Aorta (tissue), 5 donors: Measurements from ENCODE around the gene GBP4. TPM values are rescaled to one million over a fixed set of nuclear protein-coding genes. Genes with fewer than 3 reads are reported as not detected.

Source experiments
- ATAC-seq: fragments of 200-7000 bp; cut with Tn5 transposase; one replicate; pipeline ENCODE4 v1.9.1; 2022; ENCODE audit warnings: moderate library complexity; ENCODE audit not compliant: low FRiP score
- DNase-seq, 2 donors: peaks; one replicate each; pipeline ENCODE4 v3.0.0-alpha.2; 2020
- H3K27ac ChIP-seq, 2 donors: one replicate each; pipeline ENCODE4 v1.5.1; 2013; ENCODE audit warnings: low read length in 2 of 2, mild to moderate bottlenecking in 2 of 2, moderate library complexity in 2 of 2, control low read depth in 1 of 2, inconsistent platforms in 1 of 2, low read depth in 1 of 2
- H3K27me3 ChIP-seq, 2 donors: one replicate each; pipeline ENCODE4 v1.6.1; 2013; ENCODE audit warnings: control low read depth in 1 of 2, low read length in 1 of 2, mild to moderate bottlenecking in 1 of 2, moderate library complexity in 1 of 2; ENCODE audit not compliant: insufficient read depth in 2 of 2, control insufficient read depth in 1 of 2
- H3K36me3 ChIP-seq, 2 donors: one replicate each; pipeline ENCODE4 v1.6.1; 2013; ENCODE audit warnings: control low read depth in 1 of 2, low read length in 1 of 2, mild to moderate bottlenecking in 1 of 2; ENCODE audit not compliant: insufficient read depth in 2 of 2, control insufficient read depth in 1 of 2
- H3K4me1 ChIP-seq, 2 donors: one replicate each; pipeline ENCODE4 v1.6.1; 2013; ENCODE audit warnings: low read length in 2 of 2, control low read depth in 1 of 2, mild to moderate bottlenecking in 1 of 2, moderate library complexity in 1 of 2; ENCODE audit not compliant: insufficient read depth in 2 of 2, control insufficient read depth in 1 of 2
- H3K4me3 ChIP-seq, 2 donors: one replicate each; pipeline ENCODE4 v1.5.1; 2013; ENCODE audit warnings: low read length in 2 of 2, control low read depth in 1 of 2, mild to moderate bottlenecking in 1 of 2
- H3K9me3 ChIP-seq: one replicate; pipeline ENCODE4 v1.6.1; 2013; ENCODE audit warnings: mild to moderate bottlenecking, low read length; ENCODE audit not compliant: control insufficient read depth
- WGBS, 2 donors: extraction: QIAGEN DNeasy Blood & Tissue Kit; methylation state at CpG; one replicate each; pipeline ENCODE4 v1.1.7; 2013; 5-methylcytosine and 5-hydroxymethylcytosine counted together
- intact Hi-C, 2 donors: fragments of 100-400 bp; cut with DNase I; formaldehyde crosslinking; loops; one replicate each; pipeline versions ENCODE4 v1.14.2 to v1.15.0; 2022
- polyA plus RNA-seq, 2 donors: library from polyadenylated mRNA; stranded (reverse); fragments of 200-250 nt; gene quantifications; one replicate each; pipeline ENCODE4 v1.2.3, GENCODE V29; 2013
- total RNA-seq, 2 donors: library from RNA; stranded (reverse); fragmentation: NEBNext Ultra II Directional; extraction: Animal tissue kit (Norgen Biotek cat#: 25700); gene quantifications; one replicate each; pipeline ENCODE4 v1.2.1, GENCODE V29; 2021
- donor health status: healthy with polysubstance abuse.
- donor health status: Bipolar disorder and iron deficiency.
- donor health status: DM: no; HTN: no; CAD: no.
- donor health status: DM: no; HTN: no; CAD: no.
- donor health status: DM: yes; HTN: yes; CAD: no.

GBP4 gene
- total and polyA plus RNA-seq, 4 donors, result 1.4 to 17.7 (median 6.9) TPM

DNA sequence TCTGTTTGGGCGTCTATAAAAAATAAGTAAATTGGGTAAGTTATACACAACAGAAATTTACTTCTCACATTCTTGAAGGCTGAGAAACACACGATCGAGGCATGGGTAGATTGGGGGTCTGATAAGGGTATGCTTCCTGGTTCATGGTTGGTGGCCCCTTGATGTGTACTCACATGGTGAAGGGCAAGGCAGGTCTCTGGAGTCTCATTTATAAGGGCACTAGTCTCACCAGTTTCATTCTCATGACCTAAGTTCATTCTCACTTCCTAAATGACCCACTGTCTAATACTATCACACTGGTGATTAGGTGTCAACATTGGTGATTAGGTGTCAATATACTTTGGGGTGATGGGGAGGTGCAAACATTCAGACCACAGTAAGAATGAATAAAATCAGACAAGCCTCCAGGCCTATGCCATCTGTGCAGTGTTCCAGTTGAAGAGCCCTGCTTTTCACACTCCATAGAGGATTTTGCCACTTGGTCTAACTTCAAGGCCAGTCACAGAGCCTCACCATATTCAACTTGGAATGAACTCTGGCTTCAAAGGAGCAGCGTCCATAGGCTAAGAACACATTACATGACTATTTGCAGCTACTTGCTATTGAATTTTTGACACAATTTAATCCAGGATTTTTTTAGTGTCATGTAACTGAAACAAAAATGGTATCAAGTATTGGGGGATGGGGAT, 2.5 kb upstream of the GBP4 start:
- Histone ChIP-seq H3K9me3 (peaks cover 2% of the 10 kb centered on the region), H3K27me3 (no peaks in the 10 kb centered on the region), H3K36me3 (no peaks in the 10 kb centered on the region), H3K4me3 (no peak overlapping the region), H3K4me1 (no peaks in the 10 kb centered on the region), H3K27ac (no peak overlapping the region)
- intact Hi-C loops, result no loop called here
- ATAC-seq (no peak), DNase-seq (no peak)
- WGBS, 2 donors, result 64% methylated on average over 4 of the region's 4 CpGs

DNA sequence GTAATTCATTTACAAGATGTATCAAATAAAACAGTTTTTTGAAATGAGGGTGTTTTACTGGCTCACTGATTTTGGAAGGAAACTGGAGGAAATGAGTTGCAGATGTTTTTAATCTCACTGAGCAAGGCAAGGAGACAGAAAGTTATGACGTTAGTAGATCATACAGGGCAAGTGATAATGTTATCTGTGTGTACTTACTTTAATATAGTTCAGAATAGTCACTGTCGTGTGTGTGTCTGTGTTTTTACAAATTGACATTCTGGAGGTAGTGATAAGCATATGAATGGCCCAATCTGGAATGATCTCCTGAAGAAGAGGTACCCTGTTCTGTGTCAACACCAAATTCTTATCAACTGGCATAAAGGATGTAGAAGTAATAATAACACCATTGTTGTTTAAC, 1.9 kb upstream of the GBP4 start:
- DNase-seq (no peak), ATAC-seq (no peak)
- Histone ChIP-seq H3K4me1 (no peaks in the 10 kb centered on the region), H3K27ac (no peak overlapping the region), H3K9me3 (peaks cover 2% of the 10 kb centered on the region), H3K4me3 (no peak overlapping the region), H3K36me3 (no peaks in the 10 kb centered on the region), H3K27me3 (no peaks in the 10 kb centered on the region)
- intact Hi-C loops, result no loop called here
- WGBS, 2 donors, result 3 to 8% methylated on average over 2 of the region's 2 CpGs

DNA sequence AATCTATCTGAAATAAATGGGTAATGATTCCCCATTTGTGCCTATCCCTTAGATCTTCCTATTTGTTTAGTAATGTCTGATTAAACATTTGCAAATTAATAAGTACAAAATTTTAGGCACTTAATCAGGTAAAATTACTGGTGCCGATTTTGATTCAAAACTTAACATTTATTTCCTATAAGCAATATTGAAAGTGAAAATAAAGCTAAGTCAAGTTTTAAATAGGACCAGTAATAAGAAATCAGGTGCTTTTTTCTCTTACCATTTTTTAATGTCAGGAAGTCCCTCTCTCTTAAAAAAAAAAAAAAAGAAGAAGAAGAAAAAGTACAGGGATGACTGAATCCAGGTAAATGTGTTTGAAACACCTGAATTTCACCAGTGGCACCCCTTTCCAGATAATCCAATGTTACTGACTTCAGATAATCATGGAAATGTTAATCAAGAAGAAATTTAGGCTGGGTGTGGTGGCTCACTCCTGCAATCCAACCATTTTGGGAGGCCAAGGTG, 836 bp upstream of the GBP4 start:
- no peak for DNase-seq
- no peak overlapping the region for H3K4me3 ChIP-seq
- no peaks in the 10 kb centered on the region for H3K9me3 ChIP-seq
- H3K27me3 ChIP-seq, result no peaks in the 10 kb centered on the region
- no peaks in the 10 kb centered on the region for H3K36me3 ChIP-seq
- H3K27ac ChIP-seq, result no peak overlapping the region
- H3K4me1 ChIP-seq, result no peaks in the 10 kb centered on the region
- 82 to 92% methylated on average over 1 of the region's 1 CpG for WGBS, 2 donors
- no peak for ATAC-seq
- intact Hi-C loops, result no loop called here

DNA sequence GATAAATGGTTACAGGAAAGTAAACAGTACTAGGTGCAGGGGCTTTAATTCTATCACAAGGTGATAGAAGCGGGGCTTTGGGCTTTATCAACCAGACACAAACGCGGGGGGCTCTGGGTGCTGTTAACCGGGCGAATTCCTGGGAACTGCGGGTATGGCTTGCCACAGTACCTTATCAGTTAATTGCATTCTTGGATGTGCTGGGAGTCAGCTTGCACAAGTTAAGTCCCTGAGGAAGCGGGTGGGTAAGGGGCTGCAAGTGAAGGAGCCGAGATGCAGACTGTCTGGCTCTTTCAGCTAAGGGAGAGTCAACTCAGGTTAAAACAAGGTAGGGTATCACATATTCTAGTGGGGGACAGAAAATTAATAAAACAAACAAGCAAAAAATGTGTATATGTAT, 661 bp downstream of the GBP4 start:
- Histone ChIP-seq H3K27ac (no peak overlapping the region), H3K9me3 (no peaks in the 10 kb centered on the region), H3K27me3 (no peaks in the 10 kb centered on the region), H3K36me3 (no peaks in the 10 kb centered on the region), H3K4me1 (no peaks in the 10 kb centered on the region), H3K4me3 (peak overlapping the region in 1 of 2 donors; percentile 15)
- ATAC-seq, result no peak
- DNase-seq, result no peak
- intact Hi-C loops, result no loop called here
- WGBS, 2 donors, result 18 to 22% methylated on average over 8 of the region's 8 CpGs

DNA sequence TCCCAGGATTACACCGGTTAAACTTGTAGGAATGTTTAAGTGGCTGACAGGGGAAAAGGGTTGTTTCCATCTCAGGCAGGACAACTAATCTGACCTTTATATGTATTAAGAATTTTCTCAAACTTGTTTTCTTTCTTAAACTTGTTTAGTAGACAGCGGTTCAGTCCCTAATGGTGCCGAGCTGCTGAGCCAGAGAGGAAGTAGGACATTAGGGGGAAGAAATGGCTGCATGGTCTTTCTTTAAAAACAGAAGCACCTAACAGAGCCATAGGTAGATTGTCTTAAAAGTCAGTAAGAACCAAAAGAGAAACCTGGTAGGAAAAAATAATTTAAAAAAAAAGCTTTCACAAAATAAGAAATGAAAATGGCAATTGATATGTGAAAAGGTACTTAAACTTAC, 3.3 kb downstream of the GBP4 start:
- intact Hi-C loops, result no loop called here
- Histone ChIP-seq H3K9me3 (no peaks in the 10 kb centered on the region), H3K27ac (no peak overlapping the region), H3K36me3 (no peaks in the 10 kb centered on the region), H3K4me3 (no peak overlapping the region), H3K27me3 (no peaks in the 10 kb centered on the region), H3K4me1 (no peaks in the 10 kb centered on the region)
- DNase-seq (no peak), ATAC-seq (no peak)
- WGBS, 2 donors, result 83% methylated on average over 3 of the region's 3 CpGs

DNA sequence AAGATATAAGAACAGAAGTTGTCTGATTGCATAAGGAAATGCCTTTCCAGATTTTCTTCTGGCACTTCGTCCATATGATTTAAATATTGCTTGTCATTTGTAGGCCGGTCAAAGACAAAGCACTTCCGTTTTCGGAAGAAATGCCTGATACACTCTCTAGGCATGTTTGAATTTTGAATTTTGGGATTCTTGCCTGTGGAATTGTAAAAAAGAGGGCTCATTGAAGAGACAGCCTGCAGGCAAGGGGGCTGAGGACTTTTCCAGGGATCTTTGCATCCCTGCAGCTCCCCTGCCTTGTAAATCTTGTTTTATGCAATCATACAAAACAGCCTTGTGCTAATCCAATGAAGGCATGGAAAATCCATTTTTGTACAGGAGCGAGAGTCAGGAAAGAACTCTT, 7.4 kb downstream of the GBP4 start:
- Histone ChIP-seq H3K27me3 (no peaks in the 10 kb centered on the region), H3K4me3 (no peak overlapping the region), H3K4me1 (no peaks in the 10 kb centered on the region), H3K9me3 (no peaks in the 10 kb centered on the region), H3K36me3 (no peaks in the 10 kb centered on the region), H3K27ac (no peak overlapping the region)
- ATAC-seq (no peak), DNase-seq (no peak)
- intact Hi-C loops, result no loop called here
- 52 to 61% methylated on average over 5 of the region's 5 CpGs for WGBS, 2 donors

DNA sequence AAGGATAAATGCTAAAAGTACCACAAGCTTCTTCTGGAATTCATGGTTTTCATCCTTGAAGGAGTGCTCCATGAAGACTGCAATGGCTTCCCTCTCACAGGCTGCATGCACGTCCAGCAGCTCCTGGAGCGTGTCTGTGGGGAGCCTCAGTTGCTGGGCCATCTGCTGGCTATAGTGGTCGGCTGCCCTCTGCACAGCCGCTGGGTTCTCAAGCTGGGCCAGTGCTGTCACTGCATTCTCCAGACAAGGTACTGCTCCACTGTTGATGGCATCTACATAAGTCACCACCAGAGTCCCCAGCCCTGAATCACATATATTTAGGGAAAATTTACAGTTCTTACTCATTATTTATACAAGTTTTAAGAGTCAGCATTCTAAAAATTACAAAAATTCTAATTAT, 8.7 kb downstream of the GBP4 start:
- Histone ChIP-seq H3K9me3 (no peaks in the 10 kb centered on the region), H3K36me3 (no peaks in the 10 kb centered on the region), H3K4me3 (no peak overlapping the region), H3K4me1 (no peaks in the 10 kb centered on the region), H3K27ac (no peak overlapping the region), H3K27me3 (no peaks in the 10 kb centered on the region)
- DNase-seq (no peak), ATAC-seq (no peak)
- intact Hi-C loops, result no loop called here
- WGBS, 2 donors, result 80% methylated on average over 4 of the region's 4 CpGs

DNA sequence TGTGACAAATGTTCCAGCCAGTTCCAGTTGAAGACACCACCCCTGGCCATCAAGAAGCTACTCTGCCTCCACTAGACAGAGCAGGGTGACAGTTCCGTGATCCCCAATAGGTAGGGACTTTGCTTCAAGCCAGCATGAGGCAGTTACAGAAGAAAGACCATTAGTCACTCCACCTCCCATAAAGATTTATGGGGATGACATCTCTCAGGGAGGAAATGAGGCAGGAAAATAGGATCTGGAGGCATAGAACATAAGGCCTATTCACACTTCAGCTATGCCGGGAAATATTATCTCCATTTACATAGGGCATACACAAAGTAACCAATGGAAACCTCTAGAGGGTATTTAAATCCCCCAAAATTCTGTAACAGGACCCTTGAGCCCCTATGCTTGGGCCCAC, 19.4 kb downstream of the GBP4 start:
- Histone ChIP-seq H3K4me1 (no peaks in the 10 kb centered on the region), H3K4me3 (no peak overlapping the region), H3K36me3 (no peaks in the 10 kb centered on the region), H3K27ac (no peak overlapping the region), H3K27me3 (no peaks in the 10 kb centered on the region), H3K9me3 (no peaks in the 10 kb centered on the region)
- intact Hi-C loops, result loop anchor here in 1 of 2 donors (10.0 kb wide), 1 partner anchor 225 kb away; no protein-coding TSS in a partner anchor
- ATAC-seq (no peak), DNase-seq (no peak)
- 84 to 85% methylated on average over 2 of the region's 2 CpGs for WGBS, 2 donors

DNA sequence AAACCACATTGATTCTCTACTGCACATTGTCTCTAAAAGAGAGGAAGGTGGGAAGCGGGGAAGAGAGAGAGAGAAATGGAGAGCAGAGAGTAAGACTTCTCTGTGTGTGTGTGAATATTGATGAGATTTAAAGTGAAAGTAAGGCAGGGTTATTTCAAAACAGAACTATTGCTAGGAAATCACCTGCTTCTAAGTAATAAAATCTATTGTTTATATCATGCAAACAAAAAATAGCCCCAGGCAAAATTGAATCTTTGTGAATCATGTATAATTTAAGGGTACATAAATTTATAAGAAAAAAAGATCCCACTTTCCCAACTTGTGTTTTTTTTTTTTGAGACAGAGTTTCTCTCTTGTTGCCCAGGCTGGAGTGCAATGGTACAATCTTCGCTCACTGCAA, 21.8 kb downstream of the GBP4 start:
- Histone ChIP-seq H3K4me3 (no peak overlapping the region), H3K27ac (no peak overlapping the region), H3K9me3 (no peaks in the 10 kb centered on the region), H3K36me3 (no peaks in the 10 kb centered on the region), H3K27me3 (no peaks in the 10 kb centered on the region), H3K4me1 (no peaks in the 10 kb centered on the region)
- WGBS, 2 donors, result 95 to 96% methylated on average over 2 of the region's 2 CpGs
- intact Hi-C loops, result loop anchor here in 1 of 2 donors (10.0 kb wide), 1 partner anchor 228 kb away; no protein-coding TSS in a partner anchor
- no peak for DNase-seq
- ATAC-seq, result no peak
